ENCODE data around the gene ARHGEF6.

The ARHGEF6 gene

DNA sequence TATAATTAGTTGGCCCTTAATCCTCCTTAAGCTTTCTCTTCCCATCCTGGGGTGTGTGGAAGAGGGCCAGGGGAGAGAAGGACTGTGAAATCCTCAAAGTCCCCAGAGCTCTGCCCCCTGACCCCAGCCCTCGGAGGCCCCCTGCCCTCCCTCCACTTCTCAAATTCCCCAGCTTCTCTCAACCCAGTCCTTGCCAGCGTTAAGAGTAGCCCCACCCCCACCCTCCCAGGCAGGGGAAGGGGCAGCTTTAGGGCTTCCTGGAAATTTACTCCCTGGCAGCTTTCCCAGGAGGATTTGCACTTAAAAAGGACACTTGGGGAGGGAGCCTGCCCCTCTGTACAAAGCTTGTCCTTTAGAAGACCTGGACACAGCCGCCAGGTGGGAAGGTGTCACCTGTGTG is 144.6 kb downstream of the ARHGEF6 start:
- DNase-seq = no peak

DNA sequence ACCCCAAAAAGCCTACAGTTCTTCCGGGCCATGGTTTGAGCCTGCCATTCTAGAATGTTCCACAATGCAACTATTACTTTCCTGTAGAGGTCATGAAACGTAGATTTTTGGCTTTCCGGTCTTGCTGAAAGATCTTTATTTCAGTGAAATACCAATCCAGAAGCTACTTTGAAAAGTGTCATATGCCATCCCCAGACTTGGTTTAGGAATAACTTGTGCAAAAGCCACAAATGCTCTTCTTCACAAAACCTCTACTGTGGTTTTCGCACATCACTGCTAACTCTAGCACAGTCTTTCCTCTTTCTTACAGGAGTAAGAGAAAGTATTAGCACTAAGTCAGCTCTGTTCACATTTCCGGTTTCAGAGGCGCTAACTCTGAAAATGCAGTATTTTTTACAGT is 145.5 kb downstream of the ARHGEF6 start:
- DNase-seq = peak; percentile 63

DNA sequence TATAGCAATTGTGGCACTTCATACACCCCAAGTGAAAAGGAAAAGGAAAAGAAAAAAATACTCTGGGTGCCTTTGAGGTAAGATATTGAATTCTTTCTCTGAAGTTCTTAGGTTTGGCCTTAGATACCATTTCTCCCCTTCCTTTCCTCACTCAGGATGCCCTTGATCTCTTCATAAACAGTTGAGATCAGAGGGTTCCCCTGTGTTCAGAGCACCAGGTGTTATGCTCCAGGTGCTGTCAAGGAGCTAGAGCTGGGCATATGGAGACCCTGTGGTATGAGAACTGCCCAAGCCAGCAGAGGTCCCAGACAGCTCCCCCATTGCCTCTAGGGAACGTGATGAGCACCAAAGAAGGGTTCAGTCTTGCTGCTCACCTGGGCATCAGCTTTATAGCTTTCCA is 149.9 kb downstream of the ARHGEF6 start:
- DNase-seq = no peak

DNA sequence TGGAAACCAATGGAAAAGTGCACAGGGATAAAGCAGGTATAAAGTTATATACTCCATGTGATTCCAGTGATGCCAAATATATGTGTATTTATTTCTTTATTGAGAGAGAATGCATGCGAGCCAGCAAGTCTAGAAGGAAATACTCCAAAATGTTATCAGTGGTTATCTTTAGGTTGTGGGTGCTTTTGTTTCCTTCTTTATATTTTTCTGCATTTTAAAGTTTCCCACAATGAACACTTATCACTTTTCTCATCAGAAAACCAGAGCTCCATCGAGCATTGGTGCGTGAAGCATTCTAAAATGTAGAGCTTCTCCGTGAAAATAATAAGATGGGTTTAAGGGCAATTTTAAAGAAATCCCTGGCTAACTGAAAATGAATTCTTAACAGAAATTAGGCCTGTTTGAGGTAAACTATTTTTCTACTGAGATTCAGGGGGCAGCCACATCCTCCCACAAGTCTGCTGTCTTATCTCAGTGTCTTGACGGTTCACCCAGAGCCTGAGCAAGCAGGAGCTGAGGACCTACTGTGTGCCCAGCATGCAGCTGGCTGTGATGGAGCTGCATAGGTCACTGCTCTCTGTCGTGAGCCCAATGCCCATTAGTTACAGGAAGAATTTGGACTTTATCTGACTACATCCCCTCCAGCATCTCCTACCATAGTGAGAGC is 151.5 kb downstream of the ARHGEF6 start:
- no peak for DNase-seq

DNA sequence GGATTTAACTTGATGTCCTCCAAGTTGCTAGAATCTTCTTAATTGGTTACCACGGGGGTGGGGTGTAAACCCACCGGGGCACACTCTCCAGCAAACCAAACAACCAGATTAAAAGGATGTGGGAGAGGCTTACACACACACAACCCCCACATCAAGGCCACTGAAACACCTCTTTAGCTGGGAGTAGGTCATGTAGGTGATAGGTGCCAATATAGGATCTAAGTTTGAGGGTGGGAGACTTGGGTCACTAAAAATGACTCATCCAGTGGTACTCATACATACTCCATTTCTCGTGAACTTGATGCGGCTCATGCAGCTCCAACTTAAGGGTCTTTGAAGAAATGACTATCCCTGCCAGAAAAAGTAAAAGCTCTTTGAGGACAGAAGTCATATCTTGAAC is 153.3 kb downstream of the ARHGEF6 start:
- peak; percentile 45 for DNase-seq

DNA sequence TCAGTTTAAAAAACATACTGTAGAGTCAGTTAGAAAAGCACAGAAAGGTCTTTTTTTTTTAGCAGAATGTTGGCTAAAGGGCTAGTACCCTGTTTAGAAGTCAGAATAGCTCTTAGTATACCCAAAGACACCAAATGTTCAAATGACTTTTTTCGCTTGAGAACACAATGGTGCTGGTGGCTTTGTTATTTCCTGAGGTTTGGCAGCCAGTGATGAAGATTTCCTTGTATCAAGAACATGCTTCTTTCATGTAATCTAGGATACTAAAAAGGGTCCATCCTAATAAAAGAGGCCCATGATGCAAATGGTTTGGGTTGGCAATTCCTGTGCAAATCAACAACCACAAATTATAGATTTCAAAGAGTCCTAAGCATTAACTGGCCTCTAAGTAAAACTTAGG is 153.8 kb downstream of the ARHGEF6 start:
- no peak for DNase-seq

DNA sequence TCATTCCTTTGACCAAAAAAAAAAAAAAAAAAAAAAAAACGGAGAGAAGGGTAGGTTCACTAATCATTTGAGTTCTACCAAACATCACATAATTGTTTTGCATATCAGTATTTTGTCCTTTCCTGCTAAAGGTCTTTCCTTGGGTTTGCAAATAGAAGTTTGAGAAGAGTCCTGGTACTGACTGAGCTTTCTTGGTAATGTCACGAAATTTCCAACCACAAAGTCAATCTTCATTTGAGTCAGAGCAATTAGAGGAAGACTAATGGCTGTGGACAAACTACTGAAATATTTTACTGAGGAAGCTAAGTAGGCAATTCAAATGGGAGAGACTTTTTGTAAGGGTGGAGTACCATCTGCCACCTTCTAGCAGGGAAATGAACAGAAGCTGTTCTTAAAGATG is 154.5 kb downstream of the ARHGEF6 start:
- DNase-seq = no peak

DNA sequence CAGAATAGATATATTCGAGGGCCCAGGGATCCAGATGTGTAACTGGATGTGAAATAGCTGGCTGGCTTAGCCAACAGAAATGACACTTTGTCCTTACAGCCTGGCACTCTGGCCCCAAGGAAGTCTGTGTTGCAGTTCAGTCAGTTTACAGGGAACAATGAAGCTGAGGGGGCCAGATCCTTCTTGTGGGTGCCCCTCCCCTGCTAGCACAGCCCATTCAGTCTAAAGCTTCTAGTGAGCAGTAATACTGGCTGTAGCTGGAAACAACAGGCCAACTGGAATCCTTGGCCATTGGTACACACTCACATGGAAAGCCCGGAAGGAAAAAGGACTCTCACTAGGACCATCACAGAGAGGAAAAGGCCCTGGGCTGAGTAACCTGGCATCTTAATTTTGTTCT is 155.5 kb downstream of the ARHGEF6 start:
- no peak for DNase-seq

DNA sequence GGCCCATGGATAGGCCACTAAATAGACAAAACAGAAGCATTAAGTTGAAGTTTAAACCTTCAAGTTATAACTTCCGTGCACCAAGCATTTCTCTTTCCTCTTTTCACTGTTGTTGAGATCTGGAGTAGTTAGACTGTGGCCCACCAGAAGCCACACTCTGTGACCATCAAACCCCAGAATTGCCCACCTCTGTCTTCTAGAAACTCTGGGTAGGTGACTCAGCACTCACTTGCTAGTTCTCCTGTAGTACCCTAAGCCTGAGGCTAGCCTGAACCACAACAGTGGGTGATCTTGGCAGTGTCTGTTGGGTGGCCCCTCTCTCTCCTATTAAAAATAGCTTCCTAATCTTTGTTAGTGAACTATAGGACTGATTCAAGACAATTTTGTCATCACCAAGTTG is 157.3 kb downstream of the ARHGEF6 start:
- no peak for DNase-seq

DNA sequence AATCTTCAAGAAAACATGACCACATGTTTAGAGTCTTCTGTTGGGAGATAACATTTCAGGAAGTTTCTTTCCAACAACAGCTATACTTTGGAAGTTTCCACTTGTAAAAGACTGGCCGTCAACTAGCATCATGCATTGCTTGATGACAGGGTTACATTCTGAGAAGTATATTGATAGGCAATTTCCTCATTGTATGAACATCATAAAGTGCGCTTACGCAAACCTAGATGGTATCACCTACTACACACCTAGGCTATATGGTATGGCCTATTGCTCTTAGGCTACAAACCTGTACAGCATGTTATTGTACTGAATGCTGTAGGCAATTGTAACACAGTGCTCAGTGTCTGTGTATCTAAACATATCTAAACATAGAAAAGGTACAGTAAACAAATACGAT is 158.2 kb downstream of the ARHGEF6 start:
- no peak for DNase-seq

DNA sequence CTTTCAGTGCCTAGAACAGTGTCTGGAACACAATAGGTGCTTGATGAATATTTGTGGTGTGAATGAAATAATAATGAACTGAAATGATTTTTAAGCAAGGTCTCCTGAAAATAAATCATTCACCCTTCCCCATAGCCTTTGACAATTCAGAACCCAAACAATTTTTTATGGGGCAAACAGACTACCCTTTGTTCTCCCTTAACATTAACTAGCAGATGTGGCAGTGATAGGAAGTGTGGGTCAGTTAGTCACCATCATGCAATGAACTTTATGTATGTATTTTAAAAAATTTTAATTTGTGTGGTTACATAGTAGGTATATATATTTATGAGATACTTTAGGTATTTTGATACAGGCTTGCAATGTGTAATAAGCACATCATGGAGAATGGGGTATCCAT is 160.0 kb downstream of the ARHGEF6 start:
- DNase-seq = no peak

DNA sequence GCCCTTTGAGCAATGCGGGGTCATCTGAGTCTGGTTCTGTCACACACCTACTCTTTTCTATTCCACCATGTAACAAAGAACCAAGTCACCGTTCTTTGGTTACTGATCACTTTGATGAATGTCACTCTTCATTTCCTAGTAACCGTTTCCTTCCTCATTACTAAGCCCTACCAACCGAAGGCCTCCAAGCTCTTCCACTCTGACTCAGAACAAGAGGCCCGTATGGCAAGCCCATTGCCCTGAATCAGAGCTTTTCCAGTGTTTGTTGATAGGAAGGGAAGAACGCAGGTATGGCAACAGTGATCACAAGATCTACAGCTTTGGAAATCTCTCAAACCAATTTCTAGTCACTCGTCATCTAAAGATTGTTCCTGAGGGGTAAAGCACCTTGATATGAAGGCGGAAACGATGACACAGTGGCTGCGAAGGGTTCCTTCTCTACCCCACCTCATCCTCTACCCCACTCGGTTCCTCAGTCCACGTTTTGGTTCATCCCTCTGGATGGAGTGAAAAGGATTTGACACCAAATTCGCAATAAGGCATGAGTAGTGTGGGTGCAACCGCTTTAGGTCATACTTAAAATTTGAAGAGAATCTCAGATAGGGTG is 160.7 kb downstream of the ARHGEF6 start:
- DNase-seq = peak; percentile 61

DNA sequence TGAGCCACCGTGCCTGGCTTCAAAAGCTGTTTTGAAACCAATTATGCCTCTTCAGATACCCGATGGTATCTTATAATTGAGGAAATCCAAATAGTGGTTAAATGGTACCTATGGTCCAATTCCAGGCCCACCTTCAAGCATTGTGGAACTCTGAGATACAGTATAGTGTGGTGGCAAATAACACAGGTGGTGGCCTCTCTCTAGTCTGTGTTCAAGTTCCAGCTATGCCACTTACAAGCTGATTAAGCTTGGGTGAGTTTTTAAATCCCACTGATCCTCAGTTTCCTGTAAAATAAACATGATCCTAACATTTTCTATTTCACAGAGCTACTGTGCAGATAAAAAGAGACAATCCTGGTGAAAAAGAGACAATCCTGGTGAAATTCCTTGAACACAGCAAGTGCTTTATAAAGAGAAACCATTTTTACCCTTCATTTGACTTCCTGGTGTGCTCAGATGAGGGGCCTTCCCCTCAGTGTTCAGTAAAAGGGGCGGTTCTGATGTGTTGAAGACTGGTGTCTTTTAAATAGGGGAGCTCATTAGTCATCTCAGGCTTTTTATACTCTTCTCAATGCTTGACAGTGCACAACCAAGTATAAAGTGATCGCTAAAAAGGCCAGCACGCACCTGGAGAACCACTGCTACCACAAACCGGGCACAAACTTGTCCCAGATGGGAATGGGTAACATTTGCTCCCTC is 163.6 kb downstream of the ARHGEF6 start:
- peak; percentile 58 for DNase-seq
